HG03159 (cell line): Measurements from ENCODE around the gene ZSWIM7.
"Not testable (repeated sequence)": the region's sequence is repeated elsewhere in the genome, so short reads cannot be mapped to it uniquely, and the experiment has no call there.

Experiments used
- ATAC-seq: cut with Tn5 transposase; IDR thresholded peaks from one replicate; pipeline ENCODE4 v1.9.1; 2021; ENCODE audit warnings: mild to moderate bottlenecking, moderate library complexity; ENCODE audit not compliant: unreplicated experiment

The ZSWIM7 gene

GRCh38 chr17:15999974-16000827 is 697 bp upstream of the ZSWIM7 start:
- ATAC-seq, result peak; percentile 34

GRCh38 chr17:15998031-15998562 is 1.4 kb downstream of the ZSWIM7 start:
- no peak for ATAC-seq

- ATAC-seq, result no peak
These were observed 3.2 kb downstream of the ZSWIM7 start for GRCh38 chr17:15996322-15996721.

GRCh38 chr17:15981646-15982580 is 17.6 kb downstream of the ZSWIM7 start:
- ATAC-seq, result no peak

- peak; percentile 85 for ATAC-seq
These were observed 18.3 kb downstream of the ZSWIM7 start for GRCh38 chr17:15981208-15981607.

GRCh38 chr17:15979013-15979412 is 20.5 kb downstream of the ZSWIM7 start:
- not testable (repeated sequence) for ATAC-seq

- ATAC-seq, result no peak
These were observed 20.9 kb downstream of the ZSWIM7 start for GRCh38 chr17:15978606-15979005.

GRCh38 chr17:15977894-15978293 is 21.6 kb downstream of the ZSWIM7 start:
- no peak for ATAC-seq

- no peak for ATAC-seq
These were observed 25.7 kb downstream of the ZSWIM7 start for GRCh38 chr17:15973834-15974233.

GRCh38 chr17:15973016-15973415 is 26.5 kb downstream of the ZSWIM7 start:
- no peak for ATAC-seq

GRCh38 chr17:15972497-15972951 is 27.0 kb downstream of the ZSWIM7 start:
- no peak for ATAC-seq

- ATAC-seq, result no peak
These were observed 27.6 kb downstream of the ZSWIM7 start for GRCh38 chr17:15971882-15972281.

- no peak for ATAC-seq
These were observed 28.3 kb downstream of the ZSWIM7 start for GRCh38 chr17:15971098-15971678.

GRCh38 chr17:15970500-15970899 is 29.0 kb downstream of the ZSWIM7 start:
- no peak for ATAC-seq

GRCh38 chr17:15969463-15969862 is 30.0 kb downstream of the ZSWIM7 start:
- ATAC-seq, result no peak

- no peak for ATAC-seq
These were observed 31.7 kb downstream of the ZSWIM7 start for GRCh38 chr17:15967706-15968399.

- no peak for ATAC-seq
These were observed 32.6 kb downstream of the ZSWIM7 start for GRCh38 chr17:15966879-15967248.

- ATAC-seq, result no peak
These were observed 33.2 kb downstream of the ZSWIM7 start for GRCh38 chr17:15966183-15966878.

- no peak for ATAC-seq
These were observed 34.0 kb downstream of the ZSWIM7 start for GRCh38 chr17:15965528-15965927.

GRCh38 chr17:15963670-15964110 is 35.8 kb downstream of the ZSWIM7 start:
- no peak for ATAC-seq
